ENCODE data around the gene EXOC4.

- TF ChIP-seq POLR2A (IDR thresholded peaks at IDR 0.05; ENCODE audit: low read length) (no peak), GATA1 (IDR thresholded peaks at IDR 0.05; ENCODE audit: low read depth, low read length) (no peak)
These were observed 301.5 kb downstream of the EXOC4 start for GRCh38 chr7:133554330-133554729.

All from erythroblast (primary cell).